Measurements from ENCODE around the gene PLXNA4. TPM values are rescaled to one million over a fixed set of nuclear protein-coding genes. Genes with fewer than 3 reads are reported as not detected.

Gene PLXNA4
- total RNA-seq, 3 donors from 2014 or later: 0.08 to 0.38 (median 0.08) TPM

- Mint-ChIP-seq H3K4me3 (no peak overlapping the region), H3K36me3 (ENCODE audit: insufficient read depth) (no peaks in the 10 kb centered on the region), H3K27me3 (ENCODE audit: low read depth) (no peaks in the 10 kb centered on the region), H3K4me1 (ENCODE audit: low read depth) (peaks cover 49% of the 10 kb centered on the region), H3K9me3 (no peaks in the 10 kb centered on the region)
- ATAC-seq: no peak
- no peak for DNase-seq
Observed at GRCh38 chr7:132486274-132486610, 90.0 kb downstream of the PLXNA4 start.

- peak overlapping the region; percentile 16 for H3K4me3 Mint-ChIP-seq
- DNase-seq (no peak), ATAC-seq (peak; percentile 76 to 89)
- peaks cover 49% of the 10 kb centered on the region for H3K4me1 Mint-ChIP-seq (ENCODE audit: low read depth)
- no peaks in the 10 kb centered on the region for H3K9me3 Mint-ChIP-seq
- no peaks in the 10 kb centered on the region for H3K36me3 Mint-ChIP-seq (ENCODE audit: insufficient read depth)
- no peaks in the 10 kb centered on the region for H3K27me3 Mint-ChIP-seq (ENCODE audit: low read depth)
Observed at GRCh38 chr7:132485600-132486273, 90.5 kb downstream of the PLXNA4 start.

- no peak for DNase-seq
- no peaks in the 10 kb centered on the region for H3K9me3 Mint-ChIP-seq
- no peaks in the 10 kb centered on the region for H3K36me3 Mint-ChIP-seq (ENCODE audit: insufficient read depth)
- H3K27me3 Mint-ChIP-seq (ENCODE audit: low read depth): no peaks in the 10 kb centered on the region
- H3K4me3 Mint-ChIP-seq: no peak overlapping the region
- peaks cover 49% of the 10 kb centered on the region for H3K4me1 Mint-ChIP-seq (ENCODE audit: low read depth)
- ATAC-seq: no peak
Observed at GRCh38 chr7:132485136-132485535, 91.1 kb downstream of the PLXNA4 start.

- H3K4me1 Mint-ChIP-seq (ENCODE audit: low read depth): peaks cover 37% of the 10 kb centered on the region
- no peaks in the 10 kb centered on the region for H3K27me3 Mint-ChIP-seq (ENCODE audit: low read depth)
- no peak for DNase-seq
- no peaks in the 10 kb centered on the region for H3K36me3 Mint-ChIP-seq (ENCODE audit: insufficient read depth)
- no peak overlapping the region for H3K4me3 Mint-ChIP-seq
- no peaks in the 10 kb centered on the region for H3K9me3 Mint-ChIP-seq
- no peak for ATAC-seq
Observed at GRCh38 chr7:132482866-132483265, 93.4 kb downstream of the PLXNA4 start.

- Mint-ChIP-seq H3K4me3 (no peak overlapping the region), H3K27me3 (ENCODE audit: low read depth) (peaks cover 2% of the 10 kb centered on the region), H3K4me1 (ENCODE audit: low read depth) (peaks cover 16% of the 10 kb centered on the region), H3K9me3 (no peaks in the 10 kb centered on the region), H3K36me3 (ENCODE audit: insufficient read depth) (no peaks in the 10 kb centered on the region)
- ATAC-seq: no peak
- no peak for DNase-seq
Observed at GRCh38 chr7:132480534-132480933, 95.7 kb downstream of the PLXNA4 start.

- H3K36me3 Mint-ChIP-seq (ENCODE audit: insufficient read depth): no peaks in the 10 kb centered on the region
- no peak overlapping the region for H3K4me3 Mint-ChIP-seq
- peaks cover 9% of the 10 kb centered on the region for H3K27me3 Mint-ChIP-seq (ENCODE audit: low read depth)
- no peak for ATAC-seq
- DNase-seq: no peak
- H3K9me3 Mint-ChIP-seq: no peaks in the 10 kb centered on the region
- peaks cover 27% of the 10 kb centered on the region for H3K4me1 Mint-ChIP-seq (ENCODE audit: low read depth)
Observed at GRCh38 chr7:132476541-132476940, 99.7 kb downstream of the PLXNA4 start.

GRCh38 chr7:132475669-132476116, 100.6 kb downstream of the PLXNA4 start:
- H3K36me3 Mint-ChIP-seq (ENCODE audit: insufficient read depth): no peaks in the 10 kb centered on the region
- H3K9me3 Mint-ChIP-seq: no peaks in the 10 kb centered on the region
- ATAC-seq (no peak), DNase-seq (no peak)
- peaks cover 9% of the 10 kb centered on the region for H3K27me3 Mint-ChIP-seq (ENCODE audit: low read depth)
- H3K4me3 Mint-ChIP-seq: no peak overlapping the region
- peaks cover 30% of the 10 kb centered on the region for H3K4me1 Mint-ChIP-seq (ENCODE audit: low read depth)

- peaks cover 30% of the 10 kb centered on the region for H3K4me1 Mint-ChIP-seq (ENCODE audit: low read depth)
- no peak for ATAC-seq
- peaks cover 9% of the 10 kb centered on the region for H3K27me3 Mint-ChIP-seq (ENCODE audit: low read depth)
- no peaks in the 10 kb centered on the region for H3K36me3 Mint-ChIP-seq (ENCODE audit: insufficient read depth)
- DNase-seq: no peak
- H3K9me3 Mint-ChIP-seq: no peaks in the 10 kb centered on the region
- H3K4me3 Mint-ChIP-seq: no peak overlapping the region
Observed at GRCh38 chr7:132475037-132475668, 101.1 kb downstream of the PLXNA4 start.

GRCh38 chr7:132472463-132473120, 103.7 kb downstream of the PLXNA4 start:
- ATAC-seq (no peak), DNase-seq (no peak)
- H3K4me3 Mint-ChIP-seq: no peak overlapping the region
- no peaks in the 10 kb centered on the region for H3K36me3 Mint-ChIP-seq (ENCODE audit: insufficient read depth)
- H3K9me3 Mint-ChIP-seq: no peaks in the 10 kb centered on the region
- H3K4me1 Mint-ChIP-seq (ENCODE audit: low read depth): peaks cover 30% of the 10 kb centered on the region
- peaks cover 9% of the 10 kb centered on the region for H3K27me3 Mint-ChIP-seq (ENCODE audit: low read depth)

GRCh38 chr7:132471515-132471914, 104.8 kb downstream of the PLXNA4 start:
- Mint-ChIP-seq H3K4me1 (ENCODE audit: low read depth) (peaks cover 30% of the 10 kb centered on the region), H3K27me3 (ENCODE audit: low read depth) (peaks cover 9% of the 10 kb centered on the region), H3K36me3 (ENCODE audit: insufficient read depth) (no peaks in the 10 kb centered on the region), H3K4me3 (no peak overlapping the region), H3K9me3 (no peaks in the 10 kb centered on the region)
- no peak for DNase-seq
- no peak for ATAC-seq

GRCh38 chr7:132469681-132470080, 106.6 kb downstream of the PLXNA4 start:
- H3K4me1 Mint-ChIP-seq (ENCODE audit: low read depth): peaks cover 25% of the 10 kb centered on the region
- DNase-seq (no peak), ATAC-seq (no peak)
- H3K9me3 Mint-ChIP-seq: no peaks in the 10 kb centered on the region
- peaks cover 6% of the 10 kb centered on the region for H3K27me3 Mint-ChIP-seq (ENCODE audit: low read depth)
- no peaks in the 10 kb centered on the region for H3K36me3 Mint-ChIP-seq (ENCODE audit: insufficient read depth)
- no peak overlapping the region for H3K4me3 Mint-ChIP-seq

- no peak for ATAC-seq
Observed at GRCh38 chr7:132469264-132469663, 107.0 kb downstream of the PLXNA4 start.

GRCh38 chr7:132466367-132466766, 109.9 kb downstream of the PLXNA4 start:
- no peak for ATAC-seq

More at GRCh38 chr7:132469264-132469663, 107.0 kb downstream of the PLXNA4 start:
- H3K9me3 Mint-ChIP-seq: no peaks in the 10 kb centered on the region
- peaks cover 21% of the 10 kb centered on the region for H3K4me1 Mint-ChIP-seq (ENCODE audit: low read depth)
- no peak for DNase-seq
- no peaks in the 10 kb centered on the region for H3K36me3 Mint-ChIP-seq (ENCODE audit: insufficient read depth)
- peaks cover 5% of the 10 kb centered on the region for H3K27me3 Mint-ChIP-seq (ENCODE audit: low read depth)
- H3K4me3 Mint-ChIP-seq: no peak overlapping the region

GRCh38 chr7:132465516-132465915, 110.8 kb downstream of the PLXNA4 start:
- Mint-ChIP-seq H3K9me3 (no peaks in the 10 kb centered on the region), H3K27me3 (ENCODE audit: low read depth) (no peaks in the 10 kb centered on the region), H3K36me3 (ENCODE audit: insufficient read depth) (no peaks in the 10 kb centered on the region), H3K4me1 (ENCODE audit: low read depth) (peaks cover 22% of the 10 kb centered on the region), H3K4me3 (no peak overlapping the region)
- DNase-seq (no peak), ATAC-seq (no peak)

More at GRCh38 chr7:132466367-132466766, 109.9 kb downstream of the PLXNA4 start:
- no peak overlapping the region for H3K4me3 Mint-ChIP-seq
- no peaks in the 10 kb centered on the region for H3K36me3 Mint-ChIP-seq (ENCODE audit: insufficient read depth)
- no peaks in the 10 kb centered on the region for H3K27me3 Mint-ChIP-seq (ENCODE audit: low read depth)
- peaks cover 14% of the 10 kb centered on the region for H3K4me1 Mint-ChIP-seq (ENCODE audit: low read depth)
- no peaks in the 10 kb centered on the region for H3K9me3 Mint-ChIP-seq
- no peak for DNase-seq

GRCh38 chr7:132464740-132465139, 111.5 kb downstream of the PLXNA4 start:
- ATAC-seq: no peak
- no peak for DNase-seq
- H3K9me3 Mint-ChIP-seq: no peaks in the 10 kb centered on the region
- H3K36me3 Mint-ChIP-seq (ENCODE audit: insufficient read depth): no peaks in the 10 kb centered on the region
- no peaks in the 10 kb centered on the region for H3K27me3 Mint-ChIP-seq (ENCODE audit: low read depth)
- no peak overlapping the region for H3K4me3 Mint-ChIP-seq
- peaks cover 24% of the 10 kb centered on the region for H3K4me1 Mint-ChIP-seq (ENCODE audit: low read depth)
